ENCODE data around the gene RALA.
"Not testable (repeated sequence)": the region's sequence is repeated elsewhere in the genome, so short reads cannot be mapped to it uniquely, and the experiment has no call there.

Gene RALA

GRCh38 chr7:39672176-39672575 lies 48.8 kb downstream of the RALA start:
- no peak overlapping the region for H3K4me3 ChIP-seq (ENCODE audit: control insufficient read depth, low read depth, low read length)
- no peak for DNase-seq (ENCODE audit: low read depth)
- TF ChIP-seq CTCF (conservative IDR thresholded peaks at IDR 0.05; ENCODE audit: control insufficient read depth, insufficient read depth, low read depth, low read length) = no peak

GRCh38 chr7:39673868-39674267 lies 50.5 kb downstream of the RALA start:
- DNase-seq (ENCODE audit: low read depth) = no peak
- H3K4me3 ChIP-seq (ENCODE audit: control insufficient read depth, low read depth, low read length) = no peak overlapping the region
- no peak for TF ChIP-seq CTCF (conservative IDR thresholded peaks at IDR 0.05; ENCODE audit: control insufficient read depth, insufficient read depth, low read depth, low read length)

DNA sequence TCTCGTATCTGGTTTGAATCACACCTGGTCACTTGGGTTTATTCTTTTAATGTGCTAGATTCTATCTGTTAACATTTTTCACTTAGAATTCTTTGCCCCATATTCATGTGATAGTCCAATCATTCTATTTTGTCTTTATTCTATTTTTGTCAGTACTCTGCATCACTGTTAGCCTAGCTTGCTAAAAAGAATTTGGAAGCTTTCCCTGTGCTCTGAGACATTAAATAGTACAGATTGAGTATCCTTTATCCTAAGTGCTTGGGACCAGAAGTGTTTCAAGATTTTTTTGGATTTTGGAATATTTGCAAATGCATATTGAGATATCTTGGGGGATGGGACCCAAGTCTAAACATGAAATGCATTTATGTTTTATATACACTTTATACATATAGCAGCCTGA lies 51.0 kb downstream of the RALA start:
- no peak overlapping the region for H3K4me3 ChIP-seq (ENCODE audit: control insufficient read depth, low read depth, low read length)
- DNase-seq (ENCODE audit: low read depth) = no peak
- no peak for TF ChIP-seq CTCF (conservative IDR thresholded peaks at IDR 0.05; ENCODE audit: control insufficient read depth, insufficient read depth, low read depth, low read length)

GRCh38 chr7:39676346-39676745 lies 53.0 kb downstream of the RALA start:
- DNase-seq (ENCODE audit: low read depth) = no peak
- no peak for TF ChIP-seq CTCF (conservative IDR thresholded peaks at IDR 0.05; ENCODE audit: control insufficient read depth, insufficient read depth, low read depth, low read length)
- H3K4me3 ChIP-seq (ENCODE audit: control insufficient read depth, low read depth, low read length) = no peak overlapping the region

GRCh38 chr7:39678930-39679709 lies 55.7 kb downstream of the RALA start:
- H3K4me3 ChIP-seq (ENCODE audit: control insufficient read depth, low read depth, low read length) = no peak overlapping the region
- DNase-seq (ENCODE audit: low read depth) = no peak
- no peak for TF ChIP-seq CTCF (conservative IDR thresholded peaks at IDR 0.05; ENCODE audit: control insufficient read depth, insufficient read depth, low read depth, low read length)

GRCh38 chr7:39679874-39680273 lies 56.5 kb downstream of the RALA start:
- H3K4me3 ChIP-seq (ENCODE audit: control insufficient read depth, low read depth, low read length); DNase-seq (ENCODE audit: low read depth): not testable (repeated sequence)

DNA sequence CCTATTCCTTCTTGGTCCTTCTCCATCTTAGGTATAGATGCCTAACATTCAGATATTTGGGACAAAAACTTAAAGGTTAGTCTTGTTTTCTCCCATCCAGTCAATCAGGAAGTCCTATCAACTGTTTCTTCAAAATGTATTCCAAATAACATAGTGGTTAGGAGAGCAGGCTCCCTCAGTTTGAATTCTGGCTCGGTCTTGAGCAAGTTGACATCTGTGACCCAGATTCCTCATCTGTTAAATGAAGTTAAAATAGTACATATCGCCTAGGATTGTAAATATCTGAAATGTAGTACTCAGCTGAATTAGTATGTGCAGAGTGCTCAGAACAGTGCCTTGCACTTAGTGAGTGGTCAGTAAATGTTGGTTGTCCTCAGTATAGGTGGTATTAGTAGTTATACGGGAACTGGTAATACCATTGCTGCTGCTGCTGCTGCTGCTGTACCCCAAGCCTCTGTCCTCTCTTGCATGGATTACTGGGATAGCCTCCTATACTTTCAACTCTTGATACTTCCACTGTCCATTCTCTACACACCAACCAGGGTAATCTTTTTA lies 58.6 kb downstream of the RALA start:
- no peak for DNase-seq (ENCODE audit: low read depth)
- H3K4me3 ChIP-seq (ENCODE audit: control insufficient read depth, low read depth, low read length) = no peak overlapping the region
- no peak for TF ChIP-seq CTCF (conservative IDR thresholded peaks at IDR 0.05; ENCODE audit: control insufficient read depth, insufficient read depth, low read depth, low read length)

Measured in fibroblast of mammary gland (primary cell).